SH-SY5Y (cell line): ENCODE results near the gene GRAP.

ENCODE experiments used
- GATA2 ChIP-seq: IDR thresholded peaks from 2 replicates; pipeline ENCODE4 v1.6.1; 2011; ENCODE audit warnings: mild to moderate bottlenecking, low read depth, low read length
- GATA3 ChIP-seq: IDR thresholded peaks from 2 replicates; pipeline ENCODE4 v1.6.1; 2011; ENCODE audit warnings: low read depth, mild to moderate bottlenecking, low read length, moderate library complexity

DNA sequence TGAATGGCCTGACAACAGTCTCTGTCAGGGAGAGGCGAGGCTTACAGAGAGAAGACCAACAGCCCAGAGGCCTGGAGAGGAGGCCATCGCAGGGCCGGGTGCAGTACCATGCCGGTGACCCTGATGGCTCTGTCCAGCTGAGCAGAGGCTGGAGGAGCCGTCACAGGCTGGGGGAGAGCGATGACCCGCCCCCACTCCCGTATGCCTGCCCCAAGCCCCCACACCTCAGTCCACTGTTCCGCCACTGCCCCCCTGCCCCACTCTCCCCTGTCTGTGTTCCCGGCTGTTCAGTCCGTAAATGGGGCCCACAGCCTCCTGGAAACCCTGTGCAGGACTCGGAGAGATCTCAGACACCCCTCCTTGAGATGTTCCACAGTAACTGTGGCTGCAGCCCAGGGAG lies 29.4 kb downstream of the GRAP start:
- TF ChIP-seq GATA3 (no peak), GATA2 (no peak)
